ENCODE data around the gene TPD52L3.

DNA sequence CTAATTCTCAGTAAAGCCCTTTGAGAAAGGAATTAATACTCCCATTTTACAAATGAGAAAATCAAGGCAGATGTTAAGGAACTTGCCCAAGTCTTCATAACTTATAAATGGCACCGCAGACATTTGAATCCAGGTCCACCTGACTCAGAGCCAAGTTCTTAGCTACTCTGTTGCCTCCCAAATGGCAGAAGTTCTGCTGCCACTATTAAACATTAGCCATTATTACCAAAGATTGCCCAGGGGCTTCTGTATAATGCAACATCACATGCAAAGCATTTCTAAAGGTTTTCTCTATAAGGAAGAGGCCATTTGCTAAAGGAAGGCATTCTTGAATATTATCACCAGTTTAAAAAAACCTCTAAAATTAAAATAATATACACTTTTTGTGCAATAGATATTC lies 28.3 kb downstream of the TPD52L3 start:
- TF ChIP-seq, protein P1, sequence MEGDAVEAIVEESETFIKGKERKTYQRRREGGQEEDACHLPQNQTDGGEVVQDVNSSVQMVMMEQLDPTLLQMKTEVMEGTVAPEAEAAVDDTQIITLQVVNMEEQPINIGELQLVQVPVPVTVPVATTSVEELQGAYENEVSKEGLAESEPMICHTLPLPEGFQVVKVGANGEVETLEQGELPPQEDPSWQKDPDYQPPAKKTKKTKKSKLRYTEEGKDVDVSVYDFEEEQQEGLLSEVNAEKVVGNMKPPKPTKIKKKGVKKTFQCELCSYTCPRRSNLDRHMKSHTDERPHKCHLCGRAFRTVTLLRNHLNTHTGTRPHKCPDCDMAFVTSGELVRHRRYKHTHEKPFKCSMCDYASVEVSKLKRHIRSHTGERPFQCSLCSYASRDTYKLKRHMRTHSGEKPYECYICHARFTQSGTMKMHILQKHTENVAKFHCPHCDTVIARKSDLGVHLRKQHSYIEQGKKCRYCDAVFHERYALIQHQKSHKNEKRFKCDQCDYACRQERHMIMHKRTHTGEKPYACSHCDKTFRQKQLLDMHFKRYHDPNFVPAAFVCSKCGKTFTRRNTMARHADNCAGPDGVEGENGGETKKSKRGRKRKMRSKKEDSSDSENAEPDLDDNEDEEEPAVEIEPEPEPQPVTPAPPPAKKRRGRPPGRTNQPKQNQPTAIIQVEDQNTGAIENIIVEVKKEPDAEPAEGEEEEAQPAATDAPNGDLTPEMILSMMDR (IDR thresholded peaks at IDR 0.05 in 4 of 5, conservative IDR thresholded peaks at IDR 0.05 in 1 of 5) = no peak
- no peak for TF ChIP-seq POLR2A (IDR thresholded peaks at IDR 0.05)
